Measurements from ENCODE around the gene ASB8. TPM values are rescaled to one million over a fixed set of nuclear protein-coding genes. Genes with fewer than 3 reads are reported as not detected.

ASB8 gene
- total RNA-seq, 6 experiments from 2014 or later, result 30.9 to 41.8 (median 34.6) TPM

GRCh38 chr12:48132826-48133225 lies 24.5 kb downstream of the ASB8 start:
- Mint-ChIP-seq H3K36me3 (ENCODE audit: low read depth) (peaks cover 34% of the 10 kb centered on the region), H3K4me3 (no peak overlapping the region)

GRCh38 chr12:48131517-48131916 lies 25.8 kb downstream of the ASB8 start:
- no peak overlapping the region for H3K27ac Mint-ChIP-seq
- H3K27me3 Mint-ChIP-seq (ENCODE audit: insufficient read depth), result peaks cover 2% of the 10 kb centered on the region; the same call in 1 of the 2 replicates
- no peak for TF ChIP-seq CTCF (IDR thresholded peaks at IDR 0.05)
- no peaks in the 10 kb centered on the region for H3K9me3 Mint-ChIP-seq
- peaks cover 45% of the 10 kb centered on the region for H3K36me3 Mint-ChIP-seq (ENCODE audit: low read depth)
- H3K4me1 Mint-ChIP-seq (ENCODE audit: low read depth), result peaks cover 5% of the 10 kb centered on the region; the same call in 1 of the 2 replicates
- H3K4me3 Mint-ChIP-seq, result no peak overlapping the region
- no peak for DNase-seq

More at GRCh38 chr12:48132826-48133225, 24.5 kb downstream of the ASB8 start:
- no peak for DNase-seq
- Mint-ChIP-seq H3K27me3 (ENCODE audit: insufficient read depth) (peaks cover 2% of the 10 kb centered on the region; the same call in 1 of the 2 replicates), H3K27ac (no peak overlapping the region), H3K4me1 (ENCODE audit: low read depth) (peaks cover 5% of the 10 kb centered on the region; the same call in 1 of the 2 replicates), H3K9me3 (no peaks in the 10 kb centered on the region)
- no peak for TF ChIP-seq CTCF (IDR thresholded peaks at IDR 0.05)

- Mint-ChIP-seq H3K4me1 (ENCODE audit: low read depth) (peaks cover 5% of the 10 kb centered on the region; the same call in 1 of the 2 replicates), H3K27ac (no peak overlapping the region), H3K4me3 (no peak overlapping the region), H3K36me3 (ENCODE audit: low read depth) (peaks cover 42% of the 10 kb centered on the region), H3K9me3 (no peaks in the 10 kb centered on the region), H3K27me3 (ENCODE audit: insufficient read depth) (peaks cover 2% of the 10 kb centered on the region; the same call in 1 of the 2 replicates)
- no peak for DNase-seq
- TF ChIP-seq CTCF (IDR thresholded peaks at IDR 0.05), result no peak
Observed at GRCh38 chr12:48129376-48129775, 27.9 kb downstream of the ASB8 start.

GRCh38 chr12:48128800-48129199 lies 28.5 kb downstream of the ASB8 start:
- TF ChIP-seq CTCF (IDR thresholded peaks at IDR 0.05), result no peak
- Mint-ChIP-seq H3K36me3 (ENCODE audit: low read depth) (peaks cover 36% of the 10 kb centered on the region), H3K27me3 (ENCODE audit: insufficient read depth) (peaks cover under 1% of the 10 kb centered on the region; the same call in 1 of the 2 replicates), H3K27ac (no peak overlapping the region), H3K4me1 (ENCODE audit: low read depth) (peaks cover 5% of the 10 kb centered on the region; the same call in 1 of the 2 replicates), H3K4me3 (no peak overlapping the region), H3K9me3 (no peaks in the 10 kb centered on the region)
- DNase-seq, result no peak

- TF ChIP-seq CTCF (IDR thresholded peaks at IDR 0.05), result no peak
- Mint-ChIP-seq H3K9me3 (no peaks in the 10 kb centered on the region), H3K4me1 (ENCODE audit: low read depth) (peaks cover 5% of the 10 kb centered on the region; the same call in 1 of the 2 replicates), H3K4me3 (no peak overlapping the region), H3K27me3 (ENCODE audit: insufficient read depth) (no peaks in the 10 kb centered on the region; the same call in 1 of the 2 replicates), H3K27ac (no peak overlapping the region), H3K36me3 (ENCODE audit: low read depth) (peaks cover 32% of the 10 kb centered on the region)
- no peak for DNase-seq
Observed at GRCh38 chr12:48126953-48127630, 30.2 kb downstream of the ASB8 start.

Data from HFFc6 (cell line).